Endometrial microvascular endothelial cells (primary cell): ENCODE data around the gene RIMBP2. TPM values are rescaled to one million over a fixed set of nuclear protein-coding genes. Genes with fewer than 3 reads are reported as not detected.

ENCODE experiments used
- in situ Hi-C: cut with HindIII; loops from 2 replicates; pipeline ENCODE4 v1.10.0; 2017; ENCODE audit warnings: low sequenced_read_pairs, low pct_unique_long_range_greater_than_20kb; ENCODE audit errors: inconsistent ontology term
- total RNA-seq: library from RNA; depleted of rRNA; stranded (reverse); fragments of >200 nt; gene quantifications from one replicate; pipeline ENCODE4 v1.2.3, GENCODE V29; 2015; ENCODE audit errors: inconsistent ontology term

RIMBP2 gene
- total RNA-seq, 1 donor from 2014 or later = not detected

- in situ Hi-C loops = no loop called here
Observed at GRCh38 chr12:130412384-130412783, 303.7 kb downstream of the RIMBP2 start.

DNA sequence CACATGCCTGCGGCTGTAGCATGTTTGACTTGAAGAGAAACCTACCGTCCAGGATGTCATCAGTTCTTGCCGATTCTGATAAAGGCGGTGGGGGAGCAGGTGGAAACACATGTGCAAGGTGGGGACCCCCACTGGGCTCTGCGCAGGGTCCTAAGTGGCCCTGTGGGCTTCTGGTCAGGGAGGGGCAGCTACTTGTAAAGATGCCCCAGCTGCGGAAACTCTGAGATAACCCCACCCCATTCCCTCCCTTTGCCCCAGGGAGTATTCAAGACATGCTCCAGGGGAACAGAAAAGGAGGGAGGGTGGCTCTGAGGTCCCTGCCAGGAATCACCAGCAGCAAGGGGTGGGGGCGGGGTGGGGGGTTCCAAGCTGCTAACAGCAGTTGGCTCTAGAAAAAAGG, 310.8 kb downstream of the RIMBP2 start:
- in situ Hi-C loops = no loop called here

- in situ Hi-C loops = no loop called here
Observed at GRCh38 chr12:130401703-130402102, 314.4 kb downstream of the RIMBP2 start.

DNA sequence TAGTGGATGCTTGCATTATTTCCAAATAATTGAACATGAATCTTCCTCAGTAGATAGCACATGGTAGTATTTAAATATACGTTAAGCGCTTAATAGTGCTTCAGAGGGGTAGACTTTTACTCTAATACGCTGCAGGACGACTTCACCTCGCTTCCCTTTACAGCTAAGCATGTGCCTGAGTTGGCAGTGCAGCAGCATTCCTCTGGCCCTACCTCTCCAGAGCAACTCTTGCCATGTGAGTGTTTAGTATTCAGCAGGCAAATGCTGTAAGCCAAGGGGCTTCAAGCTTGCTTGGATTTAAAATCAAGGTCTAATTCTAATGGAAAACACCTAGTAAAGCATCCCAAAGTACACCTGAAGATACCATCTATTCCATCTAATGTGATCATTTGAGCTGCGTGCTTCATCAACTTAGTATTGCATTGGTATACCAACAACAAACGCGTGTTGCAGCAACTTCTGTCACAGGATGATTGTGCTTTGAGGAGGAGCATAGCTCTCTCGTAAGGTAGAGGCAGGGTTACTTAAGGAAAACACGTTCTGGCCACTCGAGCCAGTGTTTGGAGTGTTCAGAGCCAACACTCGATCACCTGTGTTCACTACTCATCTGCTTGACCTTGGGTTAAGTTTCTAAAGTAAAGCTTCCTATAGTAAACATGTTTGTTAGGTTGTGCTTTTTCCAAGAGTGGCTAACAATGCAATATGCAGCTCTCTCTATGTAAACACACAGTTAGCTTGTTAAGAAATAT, 317.8 kb downstream of the RIMBP2 start:
- in situ Hi-C loops = no loop called here

DNA sequence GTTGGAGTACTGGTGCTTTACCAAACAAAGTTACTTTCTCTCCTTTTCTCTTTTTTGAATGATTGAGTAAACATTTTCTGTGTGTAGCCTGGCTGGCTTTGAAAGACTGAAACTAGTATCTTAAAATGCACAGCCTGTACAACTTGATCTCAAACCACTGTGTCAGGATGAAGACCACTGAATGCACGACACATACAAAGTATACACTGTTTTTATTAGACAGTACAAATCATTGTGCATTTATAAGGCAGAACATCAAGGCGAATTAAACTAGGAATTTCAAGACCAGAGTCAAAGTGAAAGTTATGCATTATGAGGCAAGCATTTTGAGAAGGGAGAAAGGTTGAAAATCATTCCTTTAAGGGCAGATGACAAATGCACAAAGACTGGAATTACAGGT, 319.4 kb downstream of the RIMBP2 start:
- in situ Hi-C loops = no loop called here

GRCh38 chr12:130394906-130395305, 321.2 kb downstream of the RIMBP2 start:
- in situ Hi-C loops = no loop called here

DNA sequence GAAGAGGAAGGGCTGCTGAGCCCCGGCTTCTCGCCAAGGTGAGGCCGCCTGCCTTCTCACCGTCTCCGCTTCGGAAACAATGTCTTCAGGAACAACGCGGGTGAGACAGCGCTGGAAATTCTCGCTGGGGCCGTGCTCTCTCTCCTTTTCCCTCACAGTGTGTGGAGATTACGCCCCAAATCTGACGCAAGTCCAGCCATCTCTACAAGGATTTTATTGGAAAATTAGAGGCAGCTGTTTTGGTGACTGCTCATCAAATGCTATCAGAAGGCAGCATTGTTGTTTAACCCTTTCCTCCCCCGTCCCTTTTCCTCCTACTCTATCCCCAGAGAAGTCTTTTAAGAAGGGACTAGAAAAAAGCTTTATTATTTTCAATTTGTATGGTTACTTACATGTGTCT, 324.9 kb downstream of the RIMBP2 start:
- in situ Hi-C loops = no loop called here

GRCh38 chr12:130385193-130385592, 330.9 kb downstream of the RIMBP2 start:
- in situ Hi-C loops = no loop called here

GRCh38 chr12:130384234-130384633, 331.9 kb downstream of the RIMBP2 start:
- in situ Hi-C loops = no loop called here

- in situ Hi-C loops = no loop called here
Observed at GRCh38 chr12:130382818-130383217, 333.3 kb downstream of the RIMBP2 start.

GRCh38 chr12:130375296-130376287, 340.5 kb downstream of the RIMBP2 start:
- in situ Hi-C loops = no loop called here

DNA sequence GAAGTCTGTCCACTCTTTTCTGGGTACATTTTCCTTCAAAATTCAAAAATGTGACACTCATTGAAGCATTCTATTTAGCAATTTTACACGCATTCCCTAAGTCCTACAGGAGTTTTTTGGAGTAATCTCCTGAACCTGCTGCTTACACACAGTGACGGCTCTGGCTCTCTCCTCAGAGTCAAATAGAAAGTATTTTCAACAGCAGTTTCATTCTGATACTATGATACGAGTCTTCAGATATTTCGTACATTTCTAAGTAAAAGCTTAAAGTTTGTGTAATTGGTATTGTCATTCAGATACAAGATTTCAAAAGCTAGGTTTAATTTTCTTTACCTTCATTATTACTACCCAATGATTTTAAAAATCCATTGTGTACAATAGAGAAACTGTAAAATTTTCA, 342.0 kb downstream of the RIMBP2 start:
- in situ Hi-C loops = no loop called here

DNA sequence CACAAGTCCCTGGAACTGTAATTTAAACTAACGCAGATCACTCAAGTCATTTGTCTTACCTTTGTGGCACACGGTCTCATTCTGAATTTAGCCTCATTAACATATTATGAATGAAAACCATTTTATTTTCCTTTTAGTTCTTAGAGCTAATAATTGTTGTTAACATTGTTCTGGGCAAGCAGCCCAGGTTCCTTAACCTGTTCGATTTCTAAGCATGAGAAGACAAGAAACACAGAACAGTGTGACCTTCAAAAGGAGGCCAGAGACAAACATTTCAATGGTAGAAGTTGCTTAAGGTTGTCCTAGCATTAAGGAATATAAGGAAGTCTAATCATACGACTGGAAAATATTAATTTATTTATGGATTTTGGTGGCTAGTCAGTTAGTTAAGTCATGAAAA, 343.2 kb downstream of the RIMBP2 start:
- in situ Hi-C loops = no loop called here

- in situ Hi-C loops = no loop called here
Observed at GRCh38 chr12:130371296-130371695, 344.8 kb downstream of the RIMBP2 start.

DNA sequence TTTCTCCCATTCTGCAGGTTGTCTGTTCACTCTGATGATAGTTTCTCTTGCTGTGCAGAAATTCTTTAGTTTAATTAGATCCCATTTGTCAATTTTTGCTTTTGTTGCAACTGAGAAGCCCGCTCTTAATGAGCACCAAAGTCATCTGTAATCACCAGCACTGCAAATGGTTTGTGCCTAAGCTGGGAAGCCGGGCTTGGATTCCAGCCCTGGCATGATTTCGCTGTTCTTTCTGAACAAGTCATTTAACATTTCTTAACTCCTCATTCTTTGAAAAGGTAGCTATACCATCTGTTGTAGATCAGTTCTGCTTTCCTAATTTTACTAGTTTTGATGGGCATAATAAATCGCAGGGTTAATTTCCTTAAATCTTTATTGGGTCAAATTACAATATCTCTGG, 346.3 kb downstream of the RIMBP2 start:
- in situ Hi-C loops = no loop called here

GRCh38 chr12:130367523-130367922, 348.6 kb downstream of the RIMBP2 start:
- in situ Hi-C loops = no loop called here

DNA sequence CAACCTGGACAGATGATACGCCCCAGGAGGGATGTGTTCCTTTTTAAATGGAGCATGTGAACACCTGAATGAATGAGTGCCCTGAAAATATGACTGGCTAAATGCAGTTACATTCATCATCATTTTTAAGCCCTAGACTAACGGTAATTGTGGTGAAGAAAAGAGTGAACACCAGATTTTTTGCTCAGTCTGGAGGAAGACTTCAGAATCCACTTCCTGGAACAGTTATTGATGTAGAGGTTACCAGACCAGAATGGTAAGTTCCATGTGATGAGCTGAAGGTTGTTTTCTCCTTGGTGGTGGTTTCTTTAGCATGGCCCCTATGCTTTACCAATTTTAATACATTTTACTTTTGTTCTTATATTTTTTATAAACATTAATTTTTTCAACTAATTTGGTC, 349.1 kb downstream of the RIMBP2 start:
- in situ Hi-C loops = no loop called here

GRCh38 chr12:130366159-130366558, 349.9 kb downstream of the RIMBP2 start:
- in situ Hi-C loops = no loop called here

GRCh38 chr12:130364578-130364977, 351.5 kb downstream of the RIMBP2 start:
- in situ Hi-C loops = no loop called here

DNA sequence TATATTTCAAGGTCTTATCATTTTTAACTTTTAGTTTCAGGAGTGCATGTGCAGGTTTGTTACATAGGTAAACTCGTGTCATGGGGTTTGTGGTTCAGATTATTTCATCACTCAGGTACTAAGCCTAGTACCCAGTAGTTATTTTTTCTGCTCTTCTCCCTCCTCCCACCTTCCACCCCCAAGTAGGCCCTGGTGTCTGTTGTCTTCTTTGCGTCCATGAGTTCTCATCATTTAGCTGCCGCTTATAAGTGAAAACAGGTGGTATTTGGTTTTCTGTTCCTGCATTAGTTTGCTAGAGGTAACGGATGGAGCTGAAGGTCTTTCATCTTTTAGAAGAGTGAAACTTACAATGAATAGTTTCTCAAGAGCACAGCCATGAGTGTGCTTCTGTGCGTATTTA, 354.0 kb downstream of the RIMBP2 start:
- in situ Hi-C loops = no loop called here
